Erythroblast (primary cell): Measurements from ENCODE around the gene HSBP1.

Experiments used
- GATA1 ChIP-seq: IDR thresholded peaks from 2 replicates; pipeline ENCODE4 v1.6.1; 2011; ENCODE audit warnings: low read depth, mild to moderate bottlenecking, control low read depth, low read length, moderate library complexity
- POLR2A ChIP-seq: IDR thresholded peaks from 2 replicates; pipeline ENCODE4 v1.6.1; 2011; ENCODE audit warnings: mild to moderate bottlenecking, low read length

GRCh38 chr16:83847371-83848225, 39.8 kb downstream of the HSBP1 start:
- TF ChIP-seq POLR2A (no peak), GATA1 (no peak)
